Naive thymus-derived CD8-positive, alpha-beta T cell (primary cell): ENCODE data around the gene CENPP. TPM values are rescaled to one million over a fixed set of nuclear protein-coding genes. Genes with fewer than 3 reads are reported as not detected.
"Not testable (repeated sequence)": the region's sequence is repeated elsewhere in the genome, so short reads cannot be mapped to it uniquely, and the experiment has no call there.

Experiments used
- ATAC-seq, 2 donors: fragments of 150-1000 bp; cut with Tn5 transposase in 1 of 2; sonication (Bioruptor Pico), chemical (Tn5 transposase) in 1 of 2; 1 replicate in 1 of 2; 2 replicates in 1 of 2; pipeline ENCODE4 v1.10.0; 2021; ENCODE audit warnings: mild to moderate bottlenecking in 2 of 2, moderate library complexity in 2 of 2
- POLR2A ChIA-PET: fragments of 350-600 bp; sonication (Branson Sonifier 250); formaldehyde crosslinking; loops from one replicate; lab custom pipeline; 2021; ENCODE audit warnings: antibody characterized with exemption; lab: Charles Lee
- DNase-seq, 10 donors: peaks; one replicate each; pipeline versions ENCODE4 v3.0.0 to v3.0.0-alpha.2; 2020 to 2022
- H3K27ac Mint-ChIP-seq, 10 donors: one replicate each; pipeline ENCODE4 v1.8.0; 2020 to 2022; ENCODE audit warnings: mild to moderate bottlenecking in 10 of 10, mixed read lengths in 10 of 10, moderate library complexity in 4 of 10, inconsistent platforms in 1 of 10
- H3K27me3 Mint-ChIP-seq, 5 donors: one replicate each; pipeline ENCODE4 v1.8.0; 2021 to 2022; ENCODE audit warnings: mixed read lengths in 5 of 5
- H3K36me3 Mint-ChIP-seq, 3 donors: one replicate each; pipeline ENCODE4 v1.8.0; 2020 to 2022; ENCODE audit warnings: mixed read lengths in 3 of 3, mild to moderate bottlenecking in 2 of 3, inconsistent platforms in 1 of 3
- H3K4me1 Mint-ChIP-seq, 4 donors: one replicate each; pipeline ENCODE4 v1.8.0; 2021 to 2022; ENCODE audit warnings: mixed read lengths in 4 of 4
- H3K4me3 Mint-ChIP-seq, 10 donors: one replicate each; pipeline ENCODE4 v1.8.0; 2020 to 2022; ENCODE audit warnings: mild to moderate bottlenecking in 10 of 10, mixed read lengths in 10 of 10, moderate library complexity in 6 of 10, inconsistent platforms in 1 of 10
- H3K9me3 Mint-ChIP-seq, 9 donors: one replicate each; pipeline ENCODE4 v1.8.0; 2020 to 2022; ENCODE audit warnings: mixed read lengths in 9 of 9, mild to moderate bottlenecking in 3 of 9, inconsistent platforms in 1 of 9, moderate library complexity in 1 of 9
- polyA plus RNA-seq, 3 donors: library from polyadenylated mRNA; unstranded; fragments of 300-500 nt; fragmentation: Illumina TruSeq; gene quantifications; one replicate each; pipeline ENCODE4 v1.2.3, GENCODE V29; 2021
- total RNA-seq, 8 experiments: library from RNA in 2 of 8; stranded (reverse) in 2 of 8; gene quantifications; one replicate each; pipeline ENCODE4 v1.2.3 and lab custom pipeline; 2021 to 2026

Gene CENPP
- total and polyA plus RNA-seq, 5 experiments from 2014 or later, result 2.4 to 5.2 (median 4.4) TPM

- DNase-seq (no peak), ATAC-seq (no peak)
- H3K4me3 Mint-ChIP-seq, result no peak overlapping the region
- peak overlapping the region in 3 of 10 donors; percentile 20 to 87 (median 47) for H3K27ac Mint-ChIP-seq
- no peaks in the 10 kb centered on the region for H3K36me3 Mint-ChIP-seq
- POLR2A ChIA-PET, result no interaction called here
- peaks cover 11 to 29% (median 27%) of the 10 kb centered on the region in 4 donors for H3K4me1 Mint-ChIP-seq
- no peaks in the 10 kb centered on the region for H3K27me3 Mint-ChIP-seq
- no peaks in the 10 kb centered on the region for H3K9me3 Mint-ChIP-seq
Observed at GRCh38 chr9:92407818-92408217, 82.1 kb downstream of the CENPP start.

GRCh38 chr9:92408747-92409478 lies 83.2 kb downstream of the CENPP start:
- no peaks in the 10 kb centered on the region for H3K9me3 Mint-ChIP-seq
- H3K4me3 Mint-ChIP-seq, result no peak overlapping the region
- H3K4me1 Mint-ChIP-seq, result peaks cover 11 to 28% (median 27%) of the 10 kb centered on the region in 4 donors
- ATAC-seq (no peak), DNase-seq (no peak)
- peak overlapping the region in 2 of 10 donors; percentile 47 to 67 for H3K27ac Mint-ChIP-seq
- H3K27me3 Mint-ChIP-seq, result no peaks in the 10 kb centered on the region
- POLR2A ChIA-PET, result no interaction called here
- H3K36me3 Mint-ChIP-seq, result no peaks in the 10 kb centered on the region

GRCh38 chr9:92411157-92411556 lies 85.4 kb downstream of the CENPP start:
- POLR2A ChIA-PET, result interaction anchor here (0.7 kb wide), 1 partner anchor 85 kb away, joined by 3 read pairs; the partner anchor contains the start of gene CENPP
- H3K36me3 Mint-ChIP-seq, H3K27me3 Mint-ChIP-seq, H3K9me3 Mint-ChIP-seq, DNase-seq, ATAC-seq, H3K4me3 Mint-ChIP-seq: not testable (repeated sequence)
- Mint-ChIP-seq H3K27ac (peak overlapping the region in 1 of 10 donors; percentile 12), H3K4me1 (peaks cover 5 to 16% (median 13%) of the 10 kb centered on the region in 4 donors)

GRCh38 chr9:92414566-92414965 lies 88.8 kb downstream of the CENPP start:
- POLR2A ChIA-PET, result interaction anchor here (0.9 kb wide), 1 partner anchor 89 kb away, joined by 3 read pairs; the partner anchor contains the start of gene CENPP

GRCh38 chr9:92422611-92423338 lies 97.0 kb downstream of the CENPP start:
- H3K36me3 Mint-ChIP-seq, result peaks cover 2 to 10% (median 5%) of the 10 kb centered on the region in 3 donors
- POLR2A ChIA-PET, result no interaction called here
- H3K27ac Mint-ChIP-seq, result no peak overlapping the region
- ATAC-seq (no peak), DNase-seq (no peak)
- H3K9me3 Mint-ChIP-seq, result no peaks in the 10 kb centered on the region
- H3K27me3 Mint-ChIP-seq, result peaks cover 0 to 4% (median 0%) of the 10 kb centered on the region in 5 donors
- no peaks in the 10 kb centered on the region for H3K4me1 Mint-ChIP-seq
- no peak overlapping the region for H3K4me3 Mint-ChIP-seq

More at GRCh38 chr9:92414566-92414965, 88.8 kb downstream of the CENPP start:
- DNase-seq, result no peak
- H3K36me3 Mint-ChIP-seq, result peaks cover 0 to 2% (median 1%) of the 10 kb centered on the region in 3 donors
- no peak for ATAC-seq
- H3K27me3 Mint-ChIP-seq, result no peaks in the 10 kb centered on the region
- no peak overlapping the region for H3K27ac Mint-ChIP-seq
- no peak overlapping the region for H3K4me3 Mint-ChIP-seq
- H3K4me1 Mint-ChIP-seq, result peaks cover 0 to 4% (median 0%) of the 10 kb centered on the region in 4 donors
- no peaks in the 10 kb centered on the region for H3K9me3 Mint-ChIP-seq

- POLR2A ChIA-PET, result no interaction called here
- no peak overlapping the region for H3K27ac Mint-ChIP-seq
Observed at GRCh38 chr9:92423612-92424011, 97.9 kb downstream of the CENPP start.

GRCh38 chr9:92424340-92424739 lies 98.6 kb downstream of the CENPP start, which contains the start of gene OMD:
OMD (minus strand) TSS chr9:92424471; CDS start chr9:92417558, 6,913 bp downstream.
- no peak within 1 kb of the TSS for H3K4me3 Mint-ChIP-seq
- H3K27me3 Mint-ChIP-seq, result peaks cover 0 to 4% (median 0%) of the 10 kb centered on the region in 5 donors
- H3K4me1 Mint-ChIP-seq, result no peaks in the 10 kb centered on the region
- H3K27ac Mint-ChIP-seq, result no peak within 1 kb of the TSS
- no peaks in the 10 kb centered on the region for H3K9me3 Mint-ChIP-seq
- ATAC-seq (no peak), DNase-seq (no peak)
- POLR2A ChIA-PET, result no interaction called here
- H3K36me3 Mint-ChIP-seq, result peaks cover 2 to 10% (median 5%) of the 10 kb centered on the region in 3 donors

More at GRCh38 chr9:92423612-92424011, 97.9 kb downstream of the CENPP start:
- H3K4me3 Mint-ChIP-seq, result no peak overlapping the region
- no peaks in the 10 kb centered on the region for H3K9me3 Mint-ChIP-seq
- peaks cover 2 to 10% (median 5%) of the 10 kb centered on the region in 3 donors for H3K36me3 Mint-ChIP-seq
- no peak for ATAC-seq
- DNase-seq, result no peak
- no peaks in the 10 kb centered on the region for H3K4me1 Mint-ChIP-seq
- peaks cover 0 to 4% (median 0%) of the 10 kb centered on the region in 5 donors for H3K27me3 Mint-ChIP-seq

GRCh38 chr9:92425474-92425873 lies 99.7 kb downstream of the CENPP start:
- Mint-ChIP-seq H3K4me1 (no peaks in the 10 kb centered on the region), H3K9me3 (no peaks in the 10 kb centered on the region), H3K27me3 (peaks cover 0 to 2% (median 0%) of the 10 kb centered on the region in 5 donors), H3K36me3 (peaks cover 0 to 4% (median 2%) of the 10 kb centered on the region in 3 donors), H3K27ac (no peak overlapping the region), H3K4me3 (no peak overlapping the region)
- DNase-seq (no peak), ATAC-seq (no peak)
- POLR2A ChIA-PET, result no interaction called here

GRCh38 chr9:92426501-92427145 lies 100.9 kb downstream of the CENPP start:
- no peak overlapping the region for H3K27ac Mint-ChIP-seq
- DNase-seq (no peak), ATAC-seq (no peak)
- peaks cover 0 to 2% (median under 1%) of the 10 kb centered on the region in 3 donors for H3K36me3 Mint-ChIP-seq
- POLR2A ChIA-PET, result no interaction called here
- no peaks in the 10 kb centered on the region for H3K4me1 Mint-ChIP-seq
- no peak overlapping the region for H3K4me3 Mint-ChIP-seq
- no peaks in the 10 kb centered on the region for H3K9me3 Mint-ChIP-seq
- H3K27me3 Mint-ChIP-seq, result no peaks in the 10 kb centered on the region

- Mint-ChIP-seq H3K4me3 (no peak overlapping the region), H3K27me3 (no peaks in the 10 kb centered on the region), H3K36me3 (peaks cover 0 to 2% (median 0%) of the 10 kb centered on the region in 3 donors), H3K9me3 (no peaks in the 10 kb centered on the region), H3K27ac (no peak overlapping the region), H3K4me1 (no peaks in the 10 kb centered on the region)
- POLR2A ChIA-PET, result no interaction called here
- DNase-seq (no peak), ATAC-seq (no peak)
Observed at GRCh38 chr9:92429836-92430235, 104.1 kb downstream of the CENPP start.

- ATAC-seq, result no peak
- no peaks in the 10 kb centered on the region for H3K4me1 Mint-ChIP-seq
- H3K4me3 Mint-ChIP-seq, result no peak overlapping the region
- H3K27ac Mint-ChIP-seq, result no peak overlapping the region
- POLR2A ChIA-PET, result no interaction called here
- peaks cover 0 to 2% (median 0%) of the 10 kb centered on the region in 3 donors for H3K36me3 Mint-ChIP-seq
- DNase-seq, result no peak
- H3K27me3 Mint-ChIP-seq, result no peaks in the 10 kb centered on the region
- H3K9me3 Mint-ChIP-seq, result no peaks in the 10 kb centered on the region
Observed at GRCh38 chr9:92432350-92432749, 106.6 kb downstream of the CENPP start.

GRCh38 chr9:92432972-92433548 lies 107.3 kb downstream of the CENPP start:
- POLR2A ChIA-PET, result no interaction called here
- Mint-ChIP-seq H3K36me3 (peaks cover 0 to 2% (median 0%) of the 10 kb centered on the region in 3 donors), H3K27ac (no peak overlapping the region), H3K9me3 (no peaks in the 10 kb centered on the region), H3K27me3 (no peaks in the 10 kb centered on the region), H3K4me1 (no peaks in the 10 kb centered on the region), H3K4me3 (no peak overlapping the region)
- no peak for ATAC-seq
- no peak for DNase-seq
